Fibroblast of gingiva (primary cell): ENCODE results near the gene ING4.

Experiments used
- DNase-seq: peaks from one replicate; pipeline ENCODE4 v3.0.0-alpha.2; 2011; ENCODE audit warnings: low read depth

The ING4 gene

DNA sequence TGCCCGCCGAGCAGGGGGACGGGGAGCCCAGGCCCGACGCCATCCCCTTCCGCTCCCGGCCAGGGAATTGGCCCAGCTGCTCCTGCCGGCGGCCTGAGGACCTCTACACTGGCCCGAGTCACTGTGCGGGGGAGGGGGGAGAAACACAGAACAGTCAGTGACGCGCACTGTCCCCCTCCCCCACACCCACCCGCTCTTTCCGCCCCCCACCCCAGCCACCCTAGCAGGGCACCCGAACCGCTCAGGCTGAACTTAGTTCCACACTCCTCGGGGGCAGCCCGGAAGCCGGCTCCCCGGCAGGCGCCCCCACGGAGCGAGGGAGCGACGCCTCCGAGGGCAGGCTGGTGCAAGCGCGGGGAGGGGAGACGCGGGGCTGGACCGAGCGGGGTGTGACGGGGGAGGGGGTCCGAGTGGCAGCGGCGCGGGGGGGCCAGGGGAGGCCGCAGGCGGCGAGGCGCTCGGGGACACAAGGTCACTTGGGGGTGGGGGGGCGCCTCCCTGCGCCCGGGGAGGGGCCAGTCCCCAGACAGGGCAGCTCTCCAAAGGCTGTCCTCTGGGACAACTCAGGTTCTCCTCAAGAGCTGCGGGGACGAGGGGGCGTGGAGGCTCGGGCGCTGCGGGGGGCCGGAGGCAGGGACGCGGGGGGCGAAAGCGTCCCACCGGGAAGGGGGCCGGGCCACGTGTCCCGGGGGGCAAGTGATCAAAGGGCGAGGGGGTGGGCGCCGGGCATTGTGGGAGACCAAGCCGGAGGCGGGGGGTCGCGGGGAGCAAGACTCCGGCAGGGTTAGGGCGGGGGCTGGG is 56.4 kb downstream of the ING4 start:
- peak; percentile 18 for DNase-seq

DNA sequence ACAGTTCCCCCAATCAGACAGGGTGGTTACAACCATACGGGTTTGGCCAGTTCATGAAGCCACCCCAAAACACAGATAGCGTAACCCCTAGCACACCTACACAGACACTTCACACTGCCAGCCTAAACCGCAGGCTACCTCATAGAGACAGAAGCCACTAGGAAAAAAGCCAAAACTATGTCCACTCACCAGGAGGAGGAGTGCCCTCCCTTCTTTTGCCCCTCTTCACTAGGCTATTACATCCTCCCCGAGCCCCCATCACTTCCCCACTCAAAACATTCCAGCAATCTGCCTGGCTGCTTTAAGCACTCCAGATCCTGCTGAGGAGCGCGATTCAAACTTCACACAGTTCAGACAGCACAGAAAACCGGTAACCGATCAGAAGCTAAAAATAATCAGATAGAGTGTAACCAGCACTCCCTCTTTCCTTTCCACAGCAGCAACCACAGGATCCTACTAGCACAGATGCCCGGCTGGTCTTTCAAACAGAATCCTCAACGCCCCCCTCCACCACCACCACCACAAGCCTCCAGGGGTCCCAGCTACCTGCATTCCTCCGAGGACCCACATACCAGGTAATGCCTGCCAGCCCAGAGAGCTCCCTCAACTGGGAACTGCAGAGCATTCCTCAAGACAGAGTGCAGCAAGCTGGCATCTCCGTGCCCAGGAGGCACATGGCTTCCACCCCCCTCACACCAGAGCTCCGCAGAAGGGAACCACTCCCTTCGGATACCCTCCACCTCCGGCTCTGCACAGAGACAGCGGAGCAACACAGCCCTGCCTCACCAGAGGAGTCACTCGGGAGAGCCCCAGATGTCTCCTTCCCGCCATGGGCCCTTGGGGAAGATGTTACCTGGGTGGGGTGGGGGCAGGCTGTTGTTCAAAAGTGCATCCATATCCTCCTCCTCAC is 57.2 kb downstream of the ING4 start:
- DNase-seq = peak; percentile 17

DNA sequence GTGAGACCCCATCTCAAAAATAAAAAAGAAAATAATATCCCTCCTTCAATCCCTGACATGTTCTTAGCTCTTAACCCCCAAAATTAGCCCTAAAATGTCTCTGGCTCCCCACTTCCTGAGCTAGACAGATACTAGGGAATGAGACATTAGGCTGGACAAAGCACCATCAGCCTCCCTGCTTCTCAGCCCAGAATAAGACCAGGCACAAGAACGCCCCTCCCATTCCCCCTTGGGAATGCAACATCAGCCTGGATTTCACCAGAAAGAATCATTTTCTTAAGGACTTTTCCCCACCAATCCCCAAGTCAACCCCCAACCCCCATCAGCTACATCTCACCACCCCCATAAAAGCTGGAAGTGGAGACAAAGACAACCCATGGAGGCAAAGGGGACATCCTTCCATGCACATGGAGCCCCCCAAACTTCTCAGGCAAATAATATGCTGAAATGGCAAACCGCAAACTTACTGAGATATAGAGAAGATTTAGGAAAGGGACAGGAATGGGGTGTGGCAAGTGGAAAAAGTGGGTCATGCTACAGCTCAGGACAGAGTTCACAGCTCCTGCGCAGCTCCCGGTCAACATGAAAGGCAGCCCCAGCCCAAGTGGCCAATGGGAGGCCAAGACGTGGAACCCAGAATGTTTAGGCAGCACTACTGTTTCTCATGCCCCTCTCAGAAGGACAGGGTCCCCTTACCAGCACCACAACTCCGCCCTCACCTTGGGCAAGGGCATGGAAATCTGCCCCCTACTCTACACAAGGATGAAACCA is 58.5 kb downstream of the ING4 start:
- peak; percentile 61 for DNase-seq

DNA sequence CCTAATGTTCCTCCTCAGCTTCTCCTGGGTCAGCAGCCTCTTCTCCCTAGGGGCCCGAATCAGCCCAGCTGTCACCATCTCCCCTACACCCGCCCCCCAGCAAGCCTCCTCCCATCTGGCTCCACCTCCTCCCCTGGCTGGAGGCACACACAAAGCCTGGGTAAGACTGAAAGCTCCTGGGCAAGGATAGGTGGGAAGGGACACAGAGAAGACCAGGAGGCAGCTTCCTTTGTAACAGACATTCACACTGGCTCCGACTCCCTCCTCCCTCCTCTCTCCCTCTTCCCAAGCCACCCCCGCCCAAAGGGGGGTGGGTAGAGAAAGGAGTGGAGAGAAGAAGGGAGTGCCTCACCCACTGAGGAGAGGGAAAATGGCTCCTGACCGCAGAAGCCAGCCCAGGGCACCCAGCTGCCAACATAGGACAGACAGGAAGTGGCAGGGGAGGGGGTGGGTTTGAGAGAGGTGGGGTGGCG is 59.8 kb downstream of the ING4 start:
- DNase-seq = peak; percentile 44

DNA sequence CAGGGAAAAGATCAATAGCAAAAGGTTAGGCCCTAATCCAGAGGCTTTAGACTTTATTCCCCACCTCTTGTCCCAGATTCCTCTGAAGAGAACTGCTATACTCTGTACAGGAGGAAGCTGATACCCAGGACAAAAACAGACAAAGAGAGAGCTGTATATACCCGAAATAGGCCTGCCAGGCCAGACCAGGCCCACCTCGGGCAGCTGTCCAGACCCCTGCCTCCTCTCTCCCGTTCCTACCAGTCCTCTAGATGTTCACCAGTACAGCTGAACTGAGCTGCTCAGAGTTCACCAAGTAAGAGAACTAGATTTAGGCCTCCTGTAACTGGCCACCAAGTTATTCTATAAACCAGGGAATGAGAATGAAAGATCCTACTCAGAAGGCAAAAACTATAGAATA is 60.4 kb downstream of the ING4 start:
- no peak for DNase-seq
